Renal cortex interstitium (tissue), 11 donors: ENCODE data around the gene PDGFA. TPM values are rescaled to one million over a fixed set of nuclear protein-coding genes. Genes with fewer than 3 reads are reported as not detected.

Experiments used
- DNase-seq, 11 donors: peaks; one replicate each; pipeline ENCODE4 v3.0.0-alpha.2; 2013; ENCODE audit warnings: low read depth in 9 of 11, low spot score in 4 of 11; ENCODE audit errors: extremely low read depth in 1 of 11
- polyA plus RNA-seq, 3 donors: library from polyadenylated mRNA; unstranded; fragments of 120-200 nt; gene quantifications; one replicate each; pipeline ENCODE4 v1.2.1, GENCODE V29; 2013; ENCODE audit not compliant: insufficient read length in 3 of 3

Gene PDGFA
- polyA plus RNA-seq, 3 donors = 42.8 to 49.1 (median 45.0) TPM

DNA sequence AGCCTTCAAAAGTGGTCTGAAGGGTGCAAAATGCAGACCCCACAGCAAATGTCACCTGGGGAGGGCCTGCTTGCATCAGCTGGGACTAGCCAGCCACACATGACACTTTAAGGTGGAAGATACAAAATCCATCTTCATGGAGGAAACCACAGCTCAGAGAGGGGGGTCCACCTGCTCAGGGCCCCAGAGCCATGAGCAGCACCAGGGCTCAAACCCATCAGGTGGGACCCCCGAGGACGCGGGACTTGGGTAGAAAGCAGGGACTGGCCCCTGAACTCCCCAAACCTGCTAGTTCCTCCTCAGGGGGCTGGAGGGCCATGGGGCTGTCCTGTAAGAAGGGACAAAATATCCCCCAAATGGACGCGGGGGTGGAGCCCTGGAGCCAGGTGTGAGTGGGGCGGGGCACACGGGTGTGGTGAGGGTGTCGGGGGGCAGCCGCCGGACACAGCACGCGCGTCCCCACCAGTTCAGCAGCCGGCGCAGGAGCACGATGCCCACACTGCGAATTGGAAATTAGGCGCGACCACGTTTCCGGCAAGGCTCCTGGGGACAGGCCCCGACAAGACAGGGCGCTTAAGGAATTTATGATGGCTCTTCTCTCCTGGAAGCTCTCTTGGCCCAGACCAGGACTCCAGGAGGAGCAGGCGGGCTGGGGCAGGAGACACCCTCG lies 8.0 kb downstream of the PDGFA start:
- DNase-seq = no peak

DNA sequence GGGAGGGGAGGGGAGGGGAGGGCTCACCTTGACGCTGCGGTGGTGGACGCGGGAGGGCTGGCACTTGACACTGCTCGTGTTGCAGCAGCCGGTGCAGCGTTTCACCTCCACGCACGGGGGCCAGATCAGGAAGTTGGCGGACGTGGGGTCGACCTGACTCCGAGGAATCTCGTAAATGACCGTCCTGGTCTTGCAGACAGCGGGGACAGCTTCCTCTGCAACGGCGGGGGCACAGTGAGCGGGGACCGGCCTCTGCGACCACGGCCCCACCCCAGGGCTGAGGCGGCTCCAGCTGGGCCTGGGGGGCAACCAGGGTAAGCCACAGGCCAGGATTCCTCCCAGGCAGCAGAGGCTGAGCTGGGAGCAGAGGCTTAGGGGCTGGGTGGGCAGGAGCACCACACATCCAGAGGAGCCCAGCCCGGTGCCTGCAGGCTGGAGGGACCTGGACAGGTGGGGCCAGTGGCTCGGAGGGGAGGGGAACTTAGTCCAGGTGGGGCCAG lies 8.8 kb downstream of the PDGFA start:
- no peak for DNase-seq

GRCh38 chr7:510131-510481 lies 9.5 kb downstream of the PDGFA start:
- no peak for DNase-seq

GRCh38 chr7:509426-510130 lies 10.1 kb downstream of the PDGFA start:
- no peak for DNase-seq

DNA sequence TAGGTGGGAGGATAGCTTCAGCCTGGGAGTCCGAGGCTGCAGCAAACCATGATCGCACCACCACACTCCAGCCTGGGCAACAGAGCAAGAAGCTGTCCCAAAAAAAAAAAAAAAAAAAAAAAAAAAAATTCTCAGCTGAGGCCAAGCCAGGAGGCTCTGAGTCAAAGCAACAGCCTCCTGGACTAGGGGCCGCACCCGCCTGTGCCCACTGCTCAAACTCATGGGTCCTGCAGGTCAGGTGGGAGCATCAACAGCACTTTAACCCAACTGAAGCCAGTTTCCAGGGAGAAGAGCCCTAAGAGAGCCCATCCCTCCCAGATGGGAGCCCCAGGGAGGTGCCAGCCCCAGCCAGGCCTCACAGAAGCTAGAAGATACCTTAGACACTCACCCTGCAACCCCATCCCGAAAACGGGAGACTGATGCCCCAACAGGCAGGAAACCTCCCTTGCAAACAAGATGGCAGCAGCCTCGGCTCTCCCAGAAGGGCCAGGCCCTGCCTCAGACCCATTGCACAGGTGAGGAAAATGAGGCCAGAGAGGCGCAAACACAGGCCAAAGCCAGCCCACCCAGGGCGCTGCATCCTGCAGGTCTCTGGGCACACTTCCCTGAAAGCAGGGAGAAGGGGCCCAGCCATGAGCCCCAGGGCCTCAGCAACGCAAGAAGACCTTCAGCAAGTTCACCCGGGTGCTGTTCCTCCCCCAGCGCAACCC lies 11.0 kb downstream of the PDGFA start:
- DNase-seq = no peak

- no peak for DNase-seq
Observed at GRCh38 chr7:507623-508300, 11.9 kb downstream of the PDGFA start.

- no peak for DNase-seq
Observed at GRCh38 chr7:506921-507622, 12.6 kb downstream of the PDGFA start.

DNA sequence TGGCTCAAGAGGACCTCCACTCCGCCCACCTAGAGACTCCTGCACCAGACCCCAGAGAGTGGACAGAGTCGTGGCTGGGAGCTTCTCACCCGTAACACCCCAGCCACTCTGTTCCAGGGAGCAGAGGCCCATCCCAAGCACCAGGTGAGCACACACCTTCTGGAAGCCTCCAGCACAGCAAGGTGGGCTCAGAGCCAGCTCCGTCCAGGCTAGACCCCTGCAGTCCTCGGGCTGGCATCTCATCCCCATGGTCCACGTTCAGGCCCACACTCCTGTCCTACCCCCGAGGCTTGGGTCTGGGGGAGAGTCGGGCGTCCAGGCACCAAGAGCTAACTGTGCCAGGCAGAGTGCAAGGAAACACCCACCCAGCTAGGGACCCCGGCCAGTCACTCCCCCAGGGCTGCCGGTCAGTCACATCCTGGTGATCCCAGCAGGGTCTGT lies 13.2 kb downstream of the PDGFA start:
- no peak for DNase-seq

- no peak for DNase-seq
Observed at GRCh38 chr7:505171-505570, 14.5 kb downstream of the PDGFA start.

GRCh38 chr7:504221-505111 lies 15.2 kb downstream of the PDGFA start:
- DNase-seq = no peak

- no peak for DNase-seq
Observed at GRCh38 chr7:503575-504111, 16.0 kb downstream of the PDGFA start.

DNA sequence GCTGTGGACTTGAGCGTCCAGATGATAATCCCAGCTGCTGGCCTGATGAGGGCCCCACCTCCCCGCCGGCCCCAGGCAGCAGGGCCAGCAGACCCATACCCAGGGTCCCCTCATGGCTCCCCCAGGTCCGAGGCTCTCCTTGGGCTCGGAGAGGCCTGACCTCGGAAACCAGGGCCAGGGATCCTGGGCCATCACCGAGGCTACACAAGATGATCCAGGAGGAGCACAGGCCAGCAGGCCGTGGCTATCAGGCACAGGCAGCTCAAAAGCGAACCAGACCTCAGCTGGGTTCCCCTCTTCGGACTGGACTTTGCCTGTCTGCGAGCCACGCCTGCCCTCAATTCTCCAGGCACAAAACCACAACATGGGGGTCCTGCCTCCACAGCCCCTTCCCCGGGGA lies 17.4 kb downstream of the PDGFA start:
- no peak for DNase-seq

- no peak for DNase-seq
Observed at GRCh38 chr7:501526-501925, 18.1 kb downstream of the PDGFA start.

DNA sequence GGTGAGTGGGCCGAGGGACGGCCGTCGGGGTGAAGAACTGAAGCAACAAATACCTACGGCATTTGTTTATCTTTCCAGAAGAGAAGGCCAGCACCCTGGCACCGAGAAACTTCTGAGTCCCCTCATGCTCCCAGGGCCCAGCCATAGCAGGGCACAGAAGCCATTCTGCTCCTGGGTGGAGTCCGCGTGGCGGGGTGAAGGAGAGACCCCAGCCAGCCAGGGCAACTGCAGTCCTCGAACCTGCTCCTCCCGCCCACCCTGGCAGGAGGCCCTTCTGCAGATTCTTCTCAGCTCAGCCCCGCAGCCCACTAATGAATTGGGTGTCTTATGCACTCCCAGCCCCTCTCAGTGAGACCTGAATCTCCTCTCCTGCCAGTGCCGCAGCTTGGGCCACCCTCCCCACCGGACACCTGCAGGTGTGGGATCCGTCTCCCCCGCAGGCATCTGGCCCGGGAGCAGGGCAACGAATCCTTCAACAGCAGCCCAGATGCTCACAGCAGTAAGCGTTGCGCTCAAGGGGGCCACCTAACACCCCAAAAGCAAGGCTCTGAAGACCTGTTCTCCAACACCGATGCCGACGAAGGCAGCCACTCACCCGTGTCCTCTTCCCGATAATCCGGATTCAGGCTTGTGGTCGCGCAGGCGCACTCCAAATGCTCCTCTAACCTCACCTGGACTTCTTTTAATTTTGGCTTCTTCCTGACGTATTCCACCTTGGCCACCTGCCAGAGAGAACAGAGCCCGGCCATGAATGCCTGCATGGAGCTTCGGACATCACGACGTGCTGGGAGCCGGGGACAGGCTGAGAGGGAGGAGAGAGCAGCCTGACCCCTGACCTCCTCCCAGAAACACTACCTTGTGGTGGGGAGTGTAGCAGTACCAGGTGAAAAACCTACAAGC lies 18.9 kb downstream of the PDGFA start:
- no peak for DNase-seq

DNA sequence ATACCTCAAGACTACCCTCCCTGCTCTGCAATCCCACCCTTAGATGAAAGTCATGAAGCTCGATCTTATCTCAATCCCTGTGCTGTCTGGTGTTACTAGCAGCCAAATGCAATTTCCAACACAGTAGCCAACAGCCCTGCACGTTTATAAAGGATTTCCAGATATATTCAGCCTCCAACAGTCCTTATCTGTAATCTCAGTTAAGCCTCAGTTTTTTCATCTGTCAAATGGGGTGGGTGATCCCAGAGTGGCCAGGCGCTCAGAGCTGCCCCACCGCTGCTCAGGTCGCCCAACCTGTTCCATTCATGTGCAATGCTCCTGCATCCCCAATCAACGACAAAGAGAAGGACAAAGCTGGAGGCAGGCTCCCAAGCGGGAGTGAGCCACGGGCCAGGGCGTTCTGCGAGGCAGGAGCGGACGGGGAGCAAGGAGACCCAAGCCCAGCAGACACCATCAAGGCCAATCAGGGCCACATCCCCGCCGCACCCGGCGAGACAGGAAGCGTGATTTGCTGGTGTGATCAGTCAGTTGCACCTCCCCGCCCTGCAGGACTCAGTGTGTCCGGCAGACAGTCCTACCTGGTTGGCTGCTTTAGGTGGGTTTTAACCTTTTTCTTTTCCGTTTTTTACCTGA lies 19.7 kb downstream of the PDGFA start:
- DNase-seq = no peak
